Neural progenitor cell (in vitro differentiated cells): ENCODE results near the gene CPD. TPM values are rescaled to one million over a fixed set of nuclear protein-coding genes. Genes with fewer than 3 reads are reported as not detected.

Experiments used
- DNase-seq: peaks from one replicate; pipeline ENCODE4 v3.0.0-alpha.2; 2016; ENCODE audit warnings: low spot score
- H2AFZ ChIP-seq: fragments of 200-600 bp; sonication (generic); replicated peaks from 2 replicates; pipeline ENCODE4 v1.6.1; 2016; ENCODE audit warnings: antibody characterized with exemption
- H3F3A ChIP-seq: fragments of 200-600 bp; sonication (generic); 2 replicates; pipeline ENCODE4 v1.6.1; 2016; ENCODE audit warnings: antibody characterized with exemption, low read depth
- H3K27ac ChIP-seq: fragments of 200-600 bp; sonication (generic); 2 replicates; pipeline ENCODE4 v1.5.1; 2016; ENCODE audit warnings: mild to moderate bottlenecking
- H3K27me3 ChIP-seq: fragments of 200-600 bp; sonication (generic); 2 replicates; pipeline ENCODE4 v1.6.1; 2016; ENCODE audit warnings: mild to moderate bottlenecking, moderate library complexity
- H3K36me3 ChIP-seq: fragments of 200-600 bp; sonication (generic); 2 replicates; pipeline ENCODE4 v1.5.1; 2016
- H3K4me1 ChIP-seq: fragments of 200-600 bp; sonication (generic); 2 replicates; pipeline ENCODE4 v1.6.1; 2016; ENCODE audit warnings: mixed run types
- H3K4me2 ChIP-seq: fragments of 200-600 bp; sonication (generic); 2 replicates; pipeline ENCODE4 v1.6.1; 2016
- H3K4me3 ChIP-seq: fragments of 200-600 bp; sonication (generic); 2 replicates; pipeline ENCODE4 v1.5.1; 2016
- H3K79me2 ChIP-seq: fragments of 200-600 bp; sonication (generic); 2 replicates; pipeline ENCODE4 v1.6.1; 2016; ENCODE audit warnings: low read depth
- H3K9ac ChIP-seq: fragments of 200-600 bp; sonication (generic); 2 replicates; pipeline ENCODE4 v1.6.1; 2016
- H3K9me3 ChIP-seq: fragments of 200-600 bp; sonication (generic); 2 replicates; pipeline ENCODE4 v1.5.1; 2016; ENCODE audit warnings: low read depth
- H4K20me1 ChIP-seq: fragments of 200-600 bp; sonication (generic); 2 replicates; pipeline ENCODE4 v1.6.1; 2016; ENCODE audit warnings: low read depth
- H3K27ac Mint-ChIP-seq: 3 replicates; pipeline ENCODE4 v1.8.0; 2021; ENCODE audit warnings: mixed read lengths
- H3K27me3 Mint-ChIP-seq: 2 replicates; pipeline ENCODE4 v1.8.0; 2022; ENCODE audit warnings: low read depth, mild to moderate bottlenecking, inconsistent platforms, moderate library complexity, mixed read lengths; ENCODE audit not compliant: insufficient read depth
- H3K36me3 Mint-ChIP-seq: 3 replicates; pipeline ENCODE4 v1.8.0; 2021; ENCODE audit warnings: mixed read lengths
- H3K4me1 Mint-ChIP-seq: 3 replicates; pipeline ENCODE4 v1.8.0; 2021; ENCODE audit warnings: mixed read lengths
- H3K4me3 Mint-ChIP-seq: 3 replicates; pipeline ENCODE4 v1.8.0; 2021; ENCODE audit warnings: mild to moderate bottlenecking, moderate library complexity, mixed read lengths
- H3K9me3 Mint-ChIP-seq: 3 replicates; pipeline ENCODE4 v1.8.0; 2020; ENCODE audit warnings: mixed read lengths
- EZH2 ChIP-seq: fragments of 200-600 bp; sonication (generic); IDR thresholded peaks from 2 replicates; pipeline ENCODE4 v1.6.1; 2017; ENCODE audit warnings: antibody characterized with exemption, mild to moderate bottlenecking, moderate library complexity
- EZH2phosphoT487 ChIP-seq: fragments of 200-600 bp; sonication (generic); IDR thresholded peaks from 2 replicates; pipeline ENCODE4 v1.6.1; 2017; ENCODE audit warnings: antibody characterized with exemption
- small RNA-seq: library from RNA; depleted of rRNA; stranded (forward); fragments of <200 nt; gene quantifications from one replicate; pipeline ENCODE3, GENCODE V24; 2015
- total RNA-seq: library from RNA; depleted of rRNA; stranded (reverse); fragments of >200 nt; gene quantifications from 2 replicates; pipeline ENCODE4 v1.2.3, GENCODE V29; 2015; ENCODE audit warnings: low replicate concordance
- TF ChIP-seq, protein P1 (sequence below): fragments of 200-600 bp; sonication (generic); IDR thresholded peaks from 2 replicates; pipeline ENCODE4 v1.5.1; 2017; ENCODE audit warnings: antibody characterized with exemption, mild to moderate bottlenecking

CPD gene
- total RNA-seq, 1 donor from 2014 or later = 70.8 TPM

DNA sequence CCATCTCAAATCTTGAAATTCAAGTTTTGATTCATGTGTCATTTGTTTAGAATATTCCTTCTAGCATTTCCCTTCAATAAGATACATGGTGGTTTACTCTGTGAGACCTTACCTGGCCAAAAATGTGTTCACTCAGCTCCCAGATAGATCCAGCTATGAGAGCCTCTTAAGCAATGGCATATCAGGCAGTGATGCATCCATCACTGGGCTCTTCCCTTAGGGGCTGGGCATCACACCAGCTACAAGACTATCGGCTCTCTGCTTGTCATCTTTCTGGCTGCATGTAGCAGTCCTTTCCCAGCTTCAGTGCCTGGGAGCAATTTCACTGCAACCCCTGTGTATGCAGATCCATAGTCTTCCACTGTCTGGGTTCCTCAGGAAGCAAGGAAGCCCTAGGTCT lies 139.1 kb downstream of the CPD start:
- Histone ChIP-seq H3F3A (peaks cover 3% of the 10 kb centered on the region), H3K79me2 (no peaks in the 10 kb centered on the region), H3K27me3 (no peaks in the 10 kb centered on the region), H3K4me1 (no peaks in the 10 kb centered on the region), H3K27ac (no peak overlapping the region), H3K9ac (no peak overlapping the region), H3K4me2 (no peak overlapping the region), H4K20me1 (no peaks in the 10 kb centered on the region), H3K4me3 (no peak overlapping the region), H2AFZ (no peak overlapping the region), H3K36me3 (peaks cover 19% of the 10 kb centered on the region), H3K9me3 (no peaks in the 10 kb centered on the region)
- Mint-ChIP-seq H3K27ac (no peak overlapping the region), H3K9me3 (peaks cover 14% of the 10 kb centered on the region), H3K4me1 (peaks cover 7% of the 10 kb centered on the region), H3K4me3 (no peak overlapping the region), H3K36me3 (peaks cover 39% of the 10 kb centered on the region), H3K27me3 (no peaks in the 10 kb centered on the region)
- no peak for DNase-seq
- TF ChIP-seq EZH2 = no peak
- no peak for TF ChIP-seq EZH2phosphoT487
- TF ChIP-seq, protein P1, sequence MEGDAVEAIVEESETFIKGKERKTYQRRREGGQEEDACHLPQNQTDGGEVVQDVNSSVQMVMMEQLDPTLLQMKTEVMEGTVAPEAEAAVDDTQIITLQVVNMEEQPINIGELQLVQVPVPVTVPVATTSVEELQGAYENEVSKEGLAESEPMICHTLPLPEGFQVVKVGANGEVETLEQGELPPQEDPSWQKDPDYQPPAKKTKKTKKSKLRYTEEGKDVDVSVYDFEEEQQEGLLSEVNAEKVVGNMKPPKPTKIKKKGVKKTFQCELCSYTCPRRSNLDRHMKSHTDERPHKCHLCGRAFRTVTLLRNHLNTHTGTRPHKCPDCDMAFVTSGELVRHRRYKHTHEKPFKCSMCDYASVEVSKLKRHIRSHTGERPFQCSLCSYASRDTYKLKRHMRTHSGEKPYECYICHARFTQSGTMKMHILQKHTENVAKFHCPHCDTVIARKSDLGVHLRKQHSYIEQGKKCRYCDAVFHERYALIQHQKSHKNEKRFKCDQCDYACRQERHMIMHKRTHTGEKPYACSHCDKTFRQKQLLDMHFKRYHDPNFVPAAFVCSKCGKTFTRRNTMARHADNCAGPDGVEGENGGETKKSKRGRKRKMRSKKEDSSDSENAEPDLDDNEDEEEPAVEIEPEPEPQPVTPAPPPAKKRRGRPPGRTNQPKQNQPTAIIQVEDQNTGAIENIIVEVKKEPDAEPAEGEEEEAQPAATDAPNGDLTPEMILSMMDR = no peak

DNA sequence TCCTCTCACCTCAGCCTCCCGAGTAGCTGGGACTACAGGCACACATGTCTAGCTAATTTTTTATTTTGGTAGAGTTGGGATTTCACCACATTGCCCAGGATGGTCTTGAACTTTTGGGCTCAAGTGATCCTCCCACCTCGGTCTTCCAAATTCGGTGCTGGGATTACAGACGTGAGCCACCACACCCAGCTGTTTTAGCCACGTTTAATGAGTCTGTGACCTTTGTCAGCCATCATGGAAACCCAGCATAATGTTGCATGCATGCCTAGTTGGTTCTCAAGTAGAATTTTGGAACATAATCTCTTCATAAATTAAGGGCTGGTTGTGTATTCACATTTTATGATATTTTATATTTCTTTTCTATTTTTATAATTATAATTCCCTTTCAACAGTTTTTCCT lies 140.4 kb downstream of the CPD start:
- Histone ChIP-seq H3F3A (peaks cover under 1% of the 10 kb centered on the region), H3K27ac (no peak overlapping the region), H3K4me1 (peaks cover under 1% of the 10 kb centered on the region), H3K4me2 (no peak overlapping the region), H4K20me1 (no peaks in the 10 kb centered on the region), H3K27me3 (no peaks in the 10 kb centered on the region), H3K9me3 (no peaks in the 10 kb centered on the region), H3K4me3 (no peak overlapping the region), H3K79me2 (no peaks in the 10 kb centered on the region), H3K36me3 (peaks cover 19% of the 10 kb centered on the region), H2AFZ (no peak overlapping the region), H3K9ac (no peak overlapping the region)
- no peak for DNase-seq
- Mint-ChIP-seq H3K9me3 (peaks cover 17% of the 10 kb centered on the region), H3K4me1 (peaks cover 9% of the 10 kb centered on the region), H3K4me3 (no peak overlapping the region), H3K36me3 (peaks cover 39% of the 10 kb centered on the region), H3K27me3 (no peaks in the 10 kb centered on the region), H3K27ac (no peak overlapping the region)
- TF ChIP-seq EZH2phosphoT487 = no peak
- TF ChIP-seq, protein P1 = no peak
- TF ChIP-seq EZH2 = no peak

Small RNA genes lying within 50 kb of the gene (small RNA-seq; reads per million reads assigned to genes)
- gene RF00019 (not detected), gene RNU6-990P (not detected)

Other genes with a start within 250 kb of the CPD start
- gene SLC6A4, start 143.2 kb upstream of the CPD start, total RNA-seq = 0.25 TPM in 1 of 2 replicates, not detected in the other
- 75.5 and 98.8 TPM in 2 replicates for gene BLMH, start 87.0 kb upstream of the CPD start, total RNA-seq
- gene TMIGD1, start 44.9 kb upstream of the CPD start, total RNA-seq = not detected in 2 replicates
- gene GOSR1, start 98.5 kb downstream of the CPD start, total RNA-seq = 38.6 and 38.9 TPM in 2 replicates